Erythroblast (primary cell): ENCODE data around the gene RBM4.

ENCODE experiments used
- GATA1 ChIP-seq: IDR thresholded peaks from 2 replicates; pipeline ENCODE4 v1.6.1; 2011; ENCODE audit warnings: low read depth, mild to moderate bottlenecking, control low read depth, low read length, moderate library complexity
- POLR2A ChIP-seq: IDR thresholded peaks from 2 replicates; pipeline ENCODE4 v1.6.1; 2011; ENCODE audit warnings: mild to moderate bottlenecking, low read length

GRCh38 chr11:66670816-66671215 is 32.3 kb downstream of the RBM4 start:
- TF ChIP-seq POLR2A = no peak
- TF ChIP-seq GATA1 = no peak
